Subcutaneous adipose tissue (tissue), 4 donors: ENCODE results near the gene CST4. TPM values are rescaled to one million over a fixed set of nuclear protein-coding genes. Genes with fewer than 3 reads are reported as not detected.

Experiments used
- CTCF ChIP-seq: fragments of 450-650 bp; IDR thresholded peaks from one replicate; pipeline ENCODE4 v1.5.1; 2016; ENCODE audit warnings: low read depth, mild to moderate bottlenecking, control low read depth, antibody characterized with exemption, moderate library complexity
- total RNA-seq, 4 donors: library from RNA; depleted of rRNA; stranded (reverse); fragments of >200 nt; gene quantifications; one replicate each; pipeline ENCODE4 v1.1.0, GENCODE V29; 2016

Gene CST4
- total RNA-seq, 4 donors from 2014 or later: not detected

DNA sequence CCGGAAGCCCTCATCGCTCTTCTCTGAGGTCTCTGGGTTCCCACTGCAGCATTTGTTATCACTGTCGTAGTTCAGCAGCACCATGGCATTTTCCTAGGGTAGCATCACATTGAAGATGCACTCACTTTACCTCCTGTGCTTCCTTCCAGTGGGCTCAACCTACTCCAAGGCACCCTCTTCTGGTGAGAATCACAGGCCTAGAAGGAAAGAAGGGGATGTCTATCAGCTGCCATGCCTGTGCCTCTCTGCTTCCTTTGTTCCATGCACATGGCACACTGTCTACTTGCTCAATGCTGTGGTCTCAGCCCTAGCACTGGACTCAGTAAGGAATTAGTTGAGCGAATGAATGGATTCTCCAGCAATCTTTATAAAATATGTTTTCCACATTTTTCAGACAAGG lies 22.6 kb downstream of the CST4 start:
- TF ChIP-seq CTCF: no peak

DNA sequence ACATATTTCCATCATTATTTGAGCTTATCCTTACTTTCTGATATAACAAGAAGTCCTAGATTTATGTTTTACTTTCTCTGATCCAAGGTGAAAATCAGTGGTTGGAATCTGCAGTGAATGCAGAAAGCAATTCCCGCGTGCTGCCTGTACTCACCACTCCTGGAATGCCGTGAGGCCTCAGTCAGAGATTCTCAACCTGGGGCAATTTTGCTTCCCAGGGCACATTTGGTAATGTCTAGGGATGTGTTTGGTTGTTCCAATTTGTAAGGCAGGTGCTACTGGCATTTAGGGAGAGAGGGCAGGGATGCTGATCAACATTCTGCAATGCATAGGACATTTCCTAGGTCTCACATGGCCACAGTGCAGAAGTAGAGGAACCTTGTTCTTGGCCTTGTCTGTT lies 23.9 kb downstream of the CST4 start:
- no peak for TF ChIP-seq CTCF

- no peak for TF ChIP-seq CTCF
Measured at GRCh38 chr20:23663180-23663579, 25.7 kb downstream of the CST4 start.

DNA sequence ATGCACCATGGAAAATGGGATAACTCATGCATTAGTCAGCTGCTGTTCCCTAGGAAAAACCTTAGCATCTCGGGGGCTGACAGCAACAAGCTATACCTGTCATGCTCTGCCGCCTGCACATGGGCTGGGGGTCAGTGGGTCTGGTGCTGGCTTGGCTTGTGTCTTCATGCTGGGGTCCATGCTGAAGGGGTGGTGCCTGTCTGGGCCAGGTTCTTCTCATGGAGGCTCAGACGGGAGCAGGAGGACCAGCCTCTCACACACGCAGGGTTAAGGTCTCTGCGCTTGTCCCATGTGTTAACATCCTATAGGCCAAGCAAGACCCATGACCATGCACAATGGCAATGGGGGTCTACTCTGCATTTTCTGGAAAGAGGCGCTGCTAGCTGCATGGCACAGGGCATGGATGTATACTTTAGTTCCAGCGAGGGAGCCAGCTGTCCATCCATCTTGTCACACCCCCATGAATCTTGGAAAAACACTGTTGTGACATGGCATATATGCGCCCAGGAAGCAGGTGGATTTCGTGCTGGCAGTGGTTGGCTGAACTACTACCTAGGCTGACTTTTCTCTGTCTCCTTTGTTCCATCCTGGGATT lies 26.5 kb downstream of the CST4 start:
- no peak for TF ChIP-seq CTCF

GRCh38 chr20:23661002-23661429 lies 27.8 kb downstream of the CST4 start:
- TF ChIP-seq CTCF: no peak

- no peak for TF ChIP-seq CTCF
Measured at GRCh38 chr20:23659989-23660837, 28.6 kb downstream of the CST4 start.

- no peak for TF ChIP-seq CTCF
Measured at GRCh38 chr20:23658989-23659609, 29.7 kb downstream of the CST4 start.
